ENCODE data around the gene EPHA5. TPM values are rescaled to one million over a fixed set of nuclear protein-coding genes. Genes with fewer than 3 reads are reported as not detected.

The EPHA5 gene
- total RNA-seq, 1 experiment from 2014 or later: 0.04 TPM

DNA sequence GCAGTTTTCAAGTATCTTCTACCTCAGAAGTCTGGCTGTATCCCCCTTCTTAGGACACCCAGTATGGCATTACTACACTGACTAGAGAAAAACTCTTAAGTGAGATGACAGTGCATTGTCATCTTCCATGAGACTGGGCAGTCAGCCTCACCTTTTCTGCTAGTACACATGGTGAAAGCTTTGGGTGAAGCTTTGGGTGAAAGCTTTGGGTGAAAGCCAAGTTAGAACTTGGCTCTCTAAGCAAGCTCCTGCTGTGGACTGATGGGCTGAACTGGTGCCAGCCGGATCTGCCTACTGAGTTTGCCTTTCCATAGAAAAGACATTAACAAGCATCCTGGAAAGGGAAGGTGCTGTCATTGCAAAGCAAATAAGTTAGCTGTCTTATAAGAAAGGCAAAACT is 8.8 kb downstream of the EPHA5 start:
- H3K4me1 Mint-ChIP-seq: peaks cover 52% of the 10 kb centered on the region
- ChIA-PET CTCF (no interaction called here), POLR2A (no interaction called here)
- no peaks in the 10 kb centered on the region for H3K9me3 Mint-ChIP-seq
- no peak overlapping the region for H3K4me3 Mint-ChIP-seq
- DNase-seq (ENCODE audit: low spot score) (peak; percentile 24), ATAC-seq (peak; percentile 77)
- no peak for TF ChIP-seq ZNF138 (CRISPR knock-in tag; conservative IDR thresholded peaks at IDR 0.05)
- peak; percentile 33; the same call in 1 of the 2 replicates for TF ChIP-seq ZNF423 (CRISPR knock-in tag; IDR thresholded peaks at IDR 0.05)
- peaks cover 9% of the 10 kb centered on the region for H3K27me3 Mint-ChIP-seq (ENCODE audit: low read depth)
- no peaks in the 10 kb centered on the region for H3K36me3 Mint-ChIP-seq
- 0 out of 2 replicates have a peak overlapping the region, but pooled peaks have one; percentile 29 for H3K27ac Mint-ChIP-seq

DNA sequence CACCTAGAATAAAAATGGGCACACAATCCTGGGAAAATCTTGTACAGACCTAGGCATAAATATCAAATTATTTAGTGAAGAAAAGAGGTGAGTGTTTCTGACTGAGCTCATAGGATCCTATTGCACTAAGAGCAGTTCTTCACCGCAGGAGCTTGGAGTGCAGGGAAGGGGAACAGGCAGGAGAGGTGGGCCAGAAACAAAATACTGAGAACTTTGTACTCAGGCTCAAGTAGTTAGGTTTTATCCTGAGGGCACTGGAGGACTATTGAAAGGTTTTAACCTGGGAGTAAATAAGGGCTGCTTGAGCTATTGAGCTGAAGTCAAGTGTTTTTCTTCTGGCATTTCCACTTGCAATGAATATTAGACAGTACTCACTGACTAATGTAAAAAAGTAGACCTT is 12.2 kb downstream of the EPHA5 start:
- Mint-ChIP-seq H3K36me3 (no peaks in the 10 kb centered on the region), H3K4me1 (peaks cover 60% of the 10 kb centered on the region), H3K27ac (no peak overlapping the region), H3K27me3 (ENCODE audit: low read depth) (no peaks in the 10 kb centered on the region), H3K9me3 (no peaks in the 10 kb centered on the region), H3K4me3 (no peak overlapping the region)
- POLR2A ChIA-PET: no interaction called here
- CTCF ChIA-PET: interaction anchor here (0.7 to 1.2 kb wide), 2 partner anchors 22 to 303 kb away, joined by 3 to 4 read pairs; no protein-coding TSS in a partner anchor
- ATAC-seq (peak; percentile 78), DNase-seq (ENCODE audit: low spot score) (no peak)
- TF ChIP-seq, protein P1, sequence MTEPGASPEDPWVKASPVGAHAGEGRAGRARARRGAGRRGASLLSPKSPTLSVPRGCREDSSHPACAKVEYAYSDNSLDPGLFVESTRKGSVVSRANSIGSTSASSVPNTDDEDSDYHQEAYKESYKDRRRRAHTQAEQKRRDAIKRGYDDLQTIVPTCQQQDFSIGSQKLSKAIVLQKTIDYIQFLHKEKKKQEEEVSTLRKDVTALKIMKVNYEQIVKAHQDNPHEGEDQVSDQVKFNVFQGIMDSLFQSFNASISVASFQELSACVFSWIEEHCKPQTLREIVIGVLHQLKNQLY (CRISPR knock-in tag; IDR thresholded peaks at IDR 0.05): no peak
- no peak for TF ChIP-seq TEAD1 (CRISPR knock-in tag; IDR thresholded peaks at IDR 0.05)
- TF ChIP-seq, protein P2, sequence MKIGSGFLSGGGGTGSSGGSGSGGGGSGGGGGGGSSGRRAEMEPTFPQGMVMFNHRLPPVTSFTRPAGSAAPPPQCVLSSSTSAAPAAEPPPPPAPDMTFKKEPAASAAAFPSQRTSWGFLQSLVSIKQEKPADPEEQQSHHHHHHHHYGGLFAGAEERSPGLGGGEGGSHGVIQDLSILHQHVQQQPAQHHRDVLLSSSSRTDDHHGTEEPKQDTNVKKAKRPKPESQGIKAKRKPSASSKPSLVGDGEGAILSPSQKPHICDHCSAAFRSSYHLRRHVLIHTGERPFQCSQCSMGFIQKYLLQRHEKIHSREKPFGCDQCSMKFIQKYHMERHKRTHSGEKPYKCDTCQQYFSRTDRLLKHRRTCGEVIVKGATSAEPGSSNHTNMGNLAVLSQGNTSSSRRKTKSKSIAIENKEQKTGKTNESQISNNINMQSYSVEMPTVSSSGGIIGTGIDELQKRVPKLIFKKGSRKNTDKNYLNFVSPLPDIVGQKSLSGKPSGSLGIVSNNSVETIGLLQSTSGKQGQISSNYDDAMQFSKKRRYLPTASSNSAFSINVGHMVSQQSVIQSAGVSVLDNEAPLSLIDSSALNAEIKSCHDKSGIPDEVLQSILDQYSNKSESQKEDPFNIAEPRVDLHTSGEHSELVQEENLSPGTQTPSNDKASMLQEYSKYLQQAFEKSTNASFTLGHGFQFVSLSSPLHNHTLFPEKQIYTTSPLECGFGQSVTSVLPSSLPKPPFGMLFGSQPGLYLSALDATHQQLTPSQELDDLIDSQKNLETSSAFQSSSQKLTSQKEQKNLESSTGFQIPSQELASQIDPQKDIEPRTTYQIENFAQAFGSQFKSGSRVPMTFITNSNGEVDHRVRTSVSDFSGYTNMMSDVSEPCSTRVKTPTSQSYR (CRISPR knock-in tag; IDR thresholded peaks at IDR 0.05): no peak
- TF ChIP-seq RORB (CRISPR knock-in tag; IDR thresholded peaks at IDR 0.05): no peak
- no peak for TF ChIP-seq SP1 (CRISPR knock-in tag; conservative IDR thresholded peaks at IDR 0.05)
- no peak for TF ChIP-seq IRF2 (CRISPR knock-in tag; IDR thresholded peaks at IDR 0.05; ENCODE audit: borderline replicate concordance, low read depth)
- TF ChIP-seq, protein P3, sequence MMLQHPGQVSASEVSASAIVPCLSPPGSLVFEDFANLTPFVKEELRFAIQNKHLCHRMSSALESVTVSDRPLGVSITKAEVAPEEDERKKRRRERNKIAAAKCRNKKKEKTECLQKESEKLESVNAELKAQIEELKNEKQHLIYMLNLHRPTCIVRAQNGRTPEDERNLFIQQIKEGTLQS (CRISPR knock-in tag; conservative IDR thresholded peaks at IDR 0.05): no peak
- TF ChIP-seq, protein P4, sequence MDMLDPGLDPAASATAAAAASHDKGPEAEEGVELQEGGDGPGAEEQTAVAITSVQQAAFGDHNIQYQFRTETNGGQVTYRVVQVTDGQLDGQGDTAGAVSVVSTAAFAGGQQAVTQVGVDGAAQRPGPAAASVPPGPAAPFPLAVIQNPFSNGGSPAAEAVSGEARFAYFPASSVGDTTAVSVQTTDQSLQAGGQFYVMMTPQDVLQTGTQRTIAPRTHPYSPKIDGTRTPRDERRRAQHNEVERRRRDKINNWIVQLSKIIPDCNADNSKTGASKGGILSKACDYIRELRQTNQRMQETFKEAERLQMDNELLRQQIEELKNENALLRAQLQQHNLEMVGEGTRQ (CRISPR knock-in tag; IDR thresholded peaks at IDR 0.05): no peak
- no peak for TF ChIP-seq MXD4 (CRISPR knock-in tag; IDR thresholded peaks at IDR 0.05; ENCODE audit: borderline replicate concordance)
- TF ChIP-seq OVOL2 (CRISPR knock-in tag; IDR thresholded peaks at IDR 0.05; ENCODE audit: borderline replicate concordance): no peak
- TF ChIP-seq SOX15 (CRISPR knock-in tag; IDR thresholded peaks at IDR 0.05): no peak
- TF ChIP-seq CREB1 (CRISPR knock-in tag; IDR thresholded peaks at IDR 0.05): no peak
- TF ChIP-seq, protein P5, sequence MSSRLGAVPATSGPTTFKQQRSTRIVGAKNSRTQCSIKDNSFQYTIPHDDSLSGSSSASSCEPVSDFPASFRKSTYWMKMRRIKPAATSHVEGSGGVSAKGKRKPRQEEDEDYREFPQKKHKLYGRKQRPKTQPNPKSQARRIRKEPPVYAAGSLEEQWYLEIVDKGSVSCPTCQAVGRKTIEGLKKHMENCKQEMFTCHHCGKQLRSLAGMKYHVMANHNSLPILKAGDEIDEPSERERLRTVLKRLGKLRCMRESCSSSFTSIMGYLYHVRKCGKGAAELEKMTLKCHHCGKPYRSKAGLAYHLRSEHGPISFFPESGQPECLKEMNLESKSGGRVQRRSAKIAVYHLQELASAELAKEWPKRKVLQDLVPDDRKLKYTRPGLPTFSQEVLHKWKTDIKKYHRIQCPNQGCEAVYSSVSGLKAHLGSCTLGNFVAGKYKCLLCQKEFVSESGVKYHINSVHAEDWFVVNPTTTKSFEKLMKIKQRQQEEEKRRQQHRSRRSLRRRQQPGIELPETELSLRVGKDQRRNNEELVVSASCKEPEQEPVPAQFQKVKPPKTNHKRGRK (CRISPR knock-in tag; IDR thresholded peaks at IDR 0.05; ENCODE audit: borderline replicate concordance): no peak
- TF ChIP-seq TCF7 (CRISPR knock-in tag; IDR thresholded peaks at IDR 0.05; ENCODE audit: low read depth): no peak
- TF ChIP-seq, protein P6, sequence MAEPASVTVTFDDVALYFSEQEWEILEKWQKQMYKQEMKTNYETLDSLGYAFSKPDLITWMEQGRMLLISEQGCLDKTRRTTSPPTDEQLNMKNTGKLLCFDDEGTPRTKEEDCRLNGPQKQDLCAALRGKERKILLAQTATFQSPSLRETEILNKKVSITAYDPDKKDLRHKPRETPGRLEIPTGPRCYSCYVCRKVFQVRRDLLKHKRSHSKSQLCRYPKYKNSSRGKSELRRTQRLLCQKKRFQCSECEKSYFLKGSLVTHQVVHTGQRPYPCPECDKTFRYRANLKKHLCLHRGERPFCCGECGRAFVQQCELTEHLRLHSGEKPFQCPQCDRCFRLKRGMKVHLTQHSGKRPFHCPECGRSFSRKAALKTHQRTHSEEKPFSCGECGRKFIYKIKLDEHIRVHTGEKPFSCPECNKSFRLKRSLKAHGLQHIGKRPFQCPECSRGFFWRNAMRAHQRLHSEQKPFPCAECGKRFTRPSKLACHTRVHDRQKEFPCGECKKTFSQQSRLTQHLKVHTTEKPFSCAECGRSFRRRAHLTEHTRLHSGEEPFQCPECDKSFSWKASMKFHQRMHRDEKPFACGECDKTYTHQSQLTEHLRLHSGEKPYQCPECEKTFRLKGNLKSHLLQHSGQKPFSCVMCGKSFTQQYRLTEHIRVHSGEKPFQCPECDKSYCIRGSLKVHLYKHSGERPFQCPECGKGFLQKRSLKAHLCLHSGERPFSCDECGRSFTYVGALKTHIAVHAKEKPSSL (CRISPR knock-in tag; conservative IDR thresholded peaks at IDR 0.05): no peak
- TF ChIP-seq ZNF121 (CRISPR knock-in tag; IDR thresholded peaks at IDR 0.05): no peak
- no peak for TF ChIP-seq TEAD4 (CRISPR knock-in tag; IDR thresholded peaks at IDR 0.05)
- TF ChIP-seq JAZF1 (CRISPR knock-in tag; IDR thresholded peaks at IDR 0.05): no peak
- TF ChIP-seq NFATC4 (CRISPR knock-in tag; IDR thresholded peaks at IDR 0.05): no peak

All from WTC11 (cell line).